ENCODE results near the gene RPTOR.

DNA sequence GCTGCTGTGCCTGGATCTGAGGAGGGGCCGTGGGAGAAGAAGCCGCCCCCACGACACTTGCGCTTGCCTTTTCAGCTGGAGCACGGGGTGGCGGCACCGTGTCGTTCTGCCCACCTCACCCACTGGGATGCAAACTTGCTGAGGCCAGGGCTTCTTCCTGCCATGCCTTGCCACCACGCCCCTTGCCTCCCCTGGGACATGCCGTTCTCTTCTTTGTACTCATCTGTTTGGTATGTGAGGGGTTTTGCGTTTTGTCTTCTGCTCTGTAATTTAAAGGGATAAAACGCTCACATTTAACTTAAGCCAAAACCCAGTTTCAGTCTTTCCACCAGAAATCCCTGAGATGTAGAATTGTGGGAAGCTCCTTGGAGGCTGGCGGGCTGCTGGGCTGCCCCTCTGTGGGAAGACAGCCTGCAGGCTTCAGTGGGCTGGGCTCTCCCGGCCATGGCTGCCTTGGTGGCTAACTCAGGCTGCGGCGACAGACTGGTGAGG, 180.2 kb downstream of the RPTOR start:
- TF ChIP-seq GATA2 (IDR thresholded peaks at IDR 0.05; ENCODE audit: low read depth, low read length): no peak
- TF ChIP-seq GATA3 (IDR thresholded peaks at IDR 0.05; ENCODE audit: low read depth, low read length): no peak
